LNCAP (cell line): ENCODE results near the gene KNDC1.

Experiments
- CTCF ChIP-seq: fragments of 450-650 bp; IDR thresholded peaks from 2 replicates; pipeline ENCODE4 v1.5.1; 2017; ENCODE audit warnings: mild to moderate bottlenecking

KNDC1 gene

GRCh38 chr10:133196936-133197758 lies 37.1 kb downstream of the KNDC1 start:
- TF ChIP-seq CTCF, result no peak

- no peak for TF ChIP-seq CTCF
Measured at GRCh38 chr10:133197786-133198185, 37.8 kb downstream of the KNDC1 start.

- no peak for TF ChIP-seq CTCF
Measured at GRCh38 chr10:133198206-133198605, 38.2 kb downstream of the KNDC1 start.

GRCh38 chr10:133198621-133199487 lies 38.8 kb downstream of the KNDC1 start:
- TF ChIP-seq CTCF, result no peak

GRCh38 chr10:133199488-133199885 lies 39.5 kb downstream of the KNDC1 start:
- TF ChIP-seq CTCF, result no peak

- no peak for TF ChIP-seq CTCF
Measured at GRCh38 chr10:133199992-133200611, 40.1 kb downstream of the KNDC1 start.

GRCh38 chr10:133200621-133201031 lies 40.6 kb downstream of the KNDC1 start:
- no peak for TF ChIP-seq CTCF
